Epithelial cell of proximal tubule (primary cell): ENCODE measurements around the gene OMP. TPM values are rescaled to one million over a fixed set of nuclear protein-coding genes. Genes with fewer than 3 reads are reported as not detected.

Experiments
- DNase-seq: peaks from one replicate; pipeline ENCODE4 v3.0.0-alpha.2; 2011; ENCODE audit warnings: low read depth
- H3K4me3 ChIP-seq: 2 replicates; pipeline ENCODE4 v1.5.1; 2011; ENCODE audit warnings: low read depth, mild to moderate bottlenecking, low read length
- CTCF ChIP-seq: conservative IDR thresholded peaks from 2 replicates; pipeline ENCODE4 v1.5.1; 2012; ENCODE audit warnings: low read depth, mild to moderate bottlenecking, low read length
- total RNA-seq: library from RNA; depleted of rRNA; stranded (reverse); fragments of >200 nt; gene quantifications from 2 replicates; pipeline ENCODE4 v1.2.3, GENCODE V29; 2015

The OMP gene
- total RNA-seq, 1 donor from 2014 or later = not detected

- no peak overlapping the region for H3K4me3 ChIP-seq
- no peak for TF ChIP-seq CTCF
- DNase-seq = no peak
Observed at GRCh38 chr11:77151804-77152509, 49.3 kb downstream of the OMP start.

- TF ChIP-seq CTCF = no peak
- DNase-seq = no peak
- no peak overlapping the region for H3K4me3 ChIP-seq
Observed at GRCh38 chr11:77152846-77153245, 50.2 kb downstream of the OMP start.

Other genes starting within 250 kb of the OMP start
- gene ACER3, start 241.9 kb upstream of the OMP start, total RNA-seq = 10.6 and 11.4 TPM in 2 replicates
- gene B3GNT6, start 68.4 kb upstream of the OMP start, total RNA-seq = not detected in 2 replicates
- gene CAPN5, start 35.9 kb upstream of the OMP start, total RNA-seq = 4.7 and 7.3 TPM in 2 replicates
- gene MYO7A, start 25.4 kb downstream of the OMP start, total RNA-seq = 0.23 and 0.29 TPM in 2 replicates
- gene GDPD4, start 198.8 kb downstream of the OMP start, total RNA-seq = not detected in 2 replicates